GM12892 (cell line): ENCODE measurements around the gene ARHGEF10L.

Source experiments
- POLR2A ChIP-seq: IDR thresholded peaks from 2 replicates; pipeline ENCODE4 v1.6.1; 2011; ENCODE audit warnings: low read depth, low read length, control low read depth
- TAF1 ChIP-seq: IDR thresholded peaks from 2 replicates; pipeline ENCODE4 v1.6.1; 2011; ENCODE audit warnings: low read depth, mild to moderate bottlenecking, control low read depth, low read length, borderline replicate concordance

DNA sequence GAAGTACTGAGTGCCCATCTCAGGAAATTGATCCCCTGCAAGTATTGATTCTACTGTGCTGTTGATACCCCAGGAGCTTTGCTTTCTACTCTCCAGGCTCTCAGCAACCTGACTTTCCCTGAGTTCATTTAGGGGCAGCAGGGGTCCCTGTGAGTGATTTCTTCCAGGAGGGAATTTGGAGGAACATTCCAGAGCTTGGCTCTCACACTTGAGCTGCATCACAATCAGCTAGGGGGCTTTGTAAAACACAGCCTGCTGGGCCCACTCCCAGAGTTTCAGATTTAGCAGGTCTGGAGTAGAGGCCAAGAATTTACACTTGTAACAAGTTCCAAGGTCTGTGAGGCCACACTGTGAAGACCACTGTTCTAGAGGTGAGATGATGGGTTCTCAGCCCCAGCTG lies 199.6 kb downstream of the ARHGEF10L start:
- no peak for TF ChIP-seq POLR2A
- TF ChIP-seq TAF1 = no peak
